ENCODE data around the gene LUM. TPM values are rescaled to one million over a fixed set of nuclear protein-coding genes. Genes with fewer than 3 reads are reported as not detected.

Gene LUM
- total RNA-seq, 1 experiment from 2014 or later, result not detected

DNA sequence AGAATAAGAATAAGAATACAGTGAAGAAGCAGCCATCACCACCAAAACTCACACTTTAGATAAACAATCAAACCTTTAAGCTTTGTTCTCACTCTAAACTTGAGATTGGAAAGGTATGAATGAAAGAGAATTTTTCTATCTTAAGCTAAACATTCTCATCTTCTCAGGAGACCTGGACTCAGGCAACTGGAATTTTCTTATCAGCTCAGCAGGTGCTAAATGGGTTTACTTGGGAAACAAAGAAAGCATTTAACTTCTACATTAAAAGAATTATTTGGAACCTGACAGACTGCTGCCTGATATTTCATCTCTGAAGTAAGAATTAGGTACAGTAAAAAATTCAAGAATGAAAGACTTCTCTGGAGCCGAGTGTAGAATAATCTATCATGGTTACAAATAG lies 32.8 kb downstream of the LUM start:
- Mint-ChIP-seq H3K27me3 (ENCODE audit: insufficient read depth, unreplicated experiment) (peaks cover 96% of the 10 kb centered on the region), H3K9me3 (ENCODE audit: unreplicated experiment) (no peaks in the 10 kb centered on the region), H3K36me3 (ENCODE audit: insufficient read depth, unreplicated experiment) (no peaks in the 10 kb centered on the region), H3K27ac (ENCODE audit: low read depth, unreplicated experiment) (no peak overlapping the region), H3K4me3 (ENCODE audit: unreplicated experiment) (no peak overlapping the region), H3K4me1 (ENCODE audit: insufficient read depth, unreplicated experiment) (no peaks in the 10 kb centered on the region)
- BruUV-seq (replicated peaks), result no TSS peak
- intact Hi-C loops (cut with micrococcal nuclease), result no loop called here
- POLR2A ChIA-PET, result no interaction called here
- CTCF ChIA-PET, result interaction anchor here (0.6 kb wide), 1 partner anchor 98 kb away, joined by 4 read pairs; no protein-coding TSS in a partner anchor
- no peak for DNase-seq (ENCODE audit: unreplicated experiment)
- TF ChIP-seq, protein P1, sequence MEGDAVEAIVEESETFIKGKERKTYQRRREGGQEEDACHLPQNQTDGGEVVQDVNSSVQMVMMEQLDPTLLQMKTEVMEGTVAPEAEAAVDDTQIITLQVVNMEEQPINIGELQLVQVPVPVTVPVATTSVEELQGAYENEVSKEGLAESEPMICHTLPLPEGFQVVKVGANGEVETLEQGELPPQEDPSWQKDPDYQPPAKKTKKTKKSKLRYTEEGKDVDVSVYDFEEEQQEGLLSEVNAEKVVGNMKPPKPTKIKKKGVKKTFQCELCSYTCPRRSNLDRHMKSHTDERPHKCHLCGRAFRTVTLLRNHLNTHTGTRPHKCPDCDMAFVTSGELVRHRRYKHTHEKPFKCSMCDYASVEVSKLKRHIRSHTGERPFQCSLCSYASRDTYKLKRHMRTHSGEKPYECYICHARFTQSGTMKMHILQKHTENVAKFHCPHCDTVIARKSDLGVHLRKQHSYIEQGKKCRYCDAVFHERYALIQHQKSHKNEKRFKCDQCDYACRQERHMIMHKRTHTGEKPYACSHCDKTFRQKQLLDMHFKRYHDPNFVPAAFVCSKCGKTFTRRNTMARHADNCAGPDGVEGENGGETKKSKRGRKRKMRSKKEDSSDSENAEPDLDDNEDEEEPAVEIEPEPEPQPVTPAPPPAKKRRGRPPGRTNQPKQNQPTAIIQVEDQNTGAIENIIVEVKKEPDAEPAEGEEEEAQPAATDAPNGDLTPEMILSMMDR (IDR thresholded peaks at IDR 0.05; ENCODE audit: unreplicated experiment), result no peak

DNA sequence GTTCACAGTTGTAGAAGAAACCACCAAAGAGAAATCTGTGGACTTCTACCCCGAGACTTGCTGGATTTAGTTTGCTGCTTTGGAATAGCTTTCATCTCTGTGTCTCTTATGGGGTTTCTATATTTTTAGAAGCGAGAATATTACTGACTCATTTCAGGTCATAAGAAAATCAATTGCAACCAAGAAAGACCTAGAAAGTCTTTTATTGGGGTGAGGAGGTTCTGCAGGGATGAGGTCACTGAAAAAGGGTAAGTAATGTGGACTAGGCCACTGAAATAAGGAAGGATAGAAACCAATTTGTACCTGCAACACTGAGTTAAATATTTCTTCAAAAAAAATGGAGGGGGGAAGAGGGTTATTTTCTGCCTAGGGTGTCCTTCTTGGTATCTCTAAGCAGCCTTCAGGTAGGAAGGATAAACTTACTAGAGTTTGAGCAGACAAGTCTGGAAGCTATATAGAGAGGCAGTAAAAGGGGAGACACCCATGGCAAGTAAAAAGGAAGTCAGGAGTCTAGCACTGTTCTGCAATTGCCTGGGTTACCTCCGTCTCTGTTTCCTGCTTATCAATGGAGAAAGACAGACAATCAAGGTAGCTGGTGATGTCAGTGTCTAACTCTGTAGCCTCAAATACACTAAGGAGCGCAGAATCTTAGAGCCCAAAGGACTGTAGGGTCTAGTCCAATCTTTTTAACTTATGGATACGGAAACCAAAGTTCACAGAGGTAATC lies 33.9 kb downstream of the LUM start:
- H3K27me3 Mint-ChIP-seq (ENCODE audit: insufficient read depth, unreplicated experiment), result peaks cover 90% of the 10 kb centered on the region
- no peaks in the 10 kb centered on the region for H3K4me1 Mint-ChIP-seq (ENCODE audit: insufficient read depth, unreplicated experiment)
- H3K4me3 Mint-ChIP-seq (ENCODE audit: unreplicated experiment), result no peak overlapping the region
- no TSS peak for BruUV-seq (replicated peaks)
- TF ChIP-seq, protein P1 (IDR thresholded peaks at IDR 0.05; ENCODE audit: unreplicated experiment), result no peak
- H3K27ac Mint-ChIP-seq (ENCODE audit: low read depth, unreplicated experiment), result no peak overlapping the region
- no peak for DNase-seq (ENCODE audit: unreplicated experiment)
- ChIA-PET POLR2A (no interaction called here), CTCF (no interaction called here)
- H3K36me3 Mint-ChIP-seq (ENCODE audit: insufficient read depth, unreplicated experiment), result no peaks in the 10 kb centered on the region
- H3K9me3 Mint-ChIP-seq (ENCODE audit: unreplicated experiment), result no peaks in the 10 kb centered on the region
- intact Hi-C loops (cut with micrococcal nuclease), result no loop called here

- intact Hi-C loops (cut with micrococcal nuclease), result no loop called here
- Mint-ChIP-seq H3K27me3 (ENCODE audit: insufficient read depth, unreplicated experiment) (peaks cover 65% of the 10 kb centered on the region), H3K4me3 (ENCODE audit: unreplicated experiment) (no peak overlapping the region), H3K9me3 (ENCODE audit: unreplicated experiment) (no peaks in the 10 kb centered on the region), H3K36me3 (ENCODE audit: insufficient read depth, unreplicated experiment) (no peaks in the 10 kb centered on the region), H3K27ac (ENCODE audit: low read depth, unreplicated experiment) (no peak overlapping the region), H3K4me1 (ENCODE audit: insufficient read depth, unreplicated experiment) (no peaks in the 10 kb centered on the region)
- BruUV-seq (replicated peaks), result no TSS peak
- POLR2A ChIA-PET, result no interaction called here
- DNase-seq (ENCODE audit: unreplicated experiment), result no peak
- CTCF ChIA-PET, result no interaction called here
- TF ChIP-seq, protein P1 (IDR thresholded peaks at IDR 0.05; ENCODE audit: unreplicated experiment), result no peak
Measured at GRCh38 chr12:91074851-91075250, 36.4 kb downstream of the LUM start.

DNA sequence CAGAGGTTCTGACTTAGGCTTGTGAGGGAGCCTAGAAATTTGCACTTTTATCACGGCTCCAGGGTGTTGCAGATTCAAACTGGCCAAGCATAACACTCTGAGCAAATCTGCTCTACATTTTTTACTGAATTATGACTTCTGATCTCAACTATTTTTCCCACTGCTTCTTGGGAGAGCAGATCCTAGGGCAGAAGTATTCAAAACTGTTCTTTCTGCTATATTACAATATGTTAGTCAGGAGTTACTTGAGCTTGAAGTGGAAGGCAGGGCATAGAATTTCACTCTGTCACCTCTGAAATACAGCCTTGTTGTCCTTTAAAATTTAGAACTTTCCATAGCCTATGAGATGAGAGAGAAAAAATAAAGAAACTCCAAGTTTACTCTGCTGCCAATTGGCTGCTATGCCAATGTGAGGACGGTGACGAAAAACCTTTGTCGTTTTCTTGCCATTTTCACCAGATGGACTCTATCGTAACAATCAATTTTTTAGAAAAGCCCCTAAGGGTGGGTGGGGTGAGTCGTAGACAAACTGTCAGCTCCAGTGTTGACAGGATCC lies 37.1 kb downstream of the LUM start:
- CTCF ChIA-PET, result interaction anchor here (1.1 kb wide), 1 partner anchor 34 kb away, joined by 3 read pairs; no protein-coding TSS in a partner anchor

More for the DNA sequence above, 37.1 kb downstream of the LUM start:
- no peaks in the 10 kb centered on the region for H3K4me1 Mint-ChIP-seq (ENCODE audit: insufficient read depth, unreplicated experiment)
- H3K9me3 Mint-ChIP-seq (ENCODE audit: unreplicated experiment), result no peaks in the 10 kb centered on the region
- no peak for DNase-seq (ENCODE audit: unreplicated experiment)
- H3K4me3 Mint-ChIP-seq (ENCODE audit: unreplicated experiment), result no peak overlapping the region
- BruUV-seq (replicated peaks), result no TSS peak
- intact Hi-C loops (cut with micrococcal nuclease), result no loop called here
- H3K36me3 Mint-ChIP-seq (ENCODE audit: insufficient read depth, unreplicated experiment), result no peaks in the 10 kb centered on the region
- TF ChIP-seq, protein P1 (IDR thresholded peaks at IDR 0.05; ENCODE audit: unreplicated experiment), result no peak
- no peak overlapping the region for H3K27ac Mint-ChIP-seq (ENCODE audit: low read depth, unreplicated experiment)
- peaks cover 69% of the 10 kb centered on the region for H3K27me3 Mint-ChIP-seq (ENCODE audit: insufficient read depth, unreplicated experiment)
- POLR2A ChIA-PET, result no interaction called here
